Skeletal muscle tissue (tissue), 4 donors: ENCODE measurements around the gene SLC43A2. TPM values are rescaled to one million over a fixed set of nuclear protein-coding genes. Genes with fewer than 3 reads are reported as not detected.

Experiments
- H3K27ac ChIP-seq: one replicate; pipeline ENCODE4 v1.7.0; 2013; ENCODE audit warnings: mild to moderate bottlenecking, low read depth, low read length, inconsistent platforms
- H3K27me3 ChIP-seq, 3 donors: one replicate each; pipeline ENCODE4 v1.7.0; 2013; ENCODE audit warnings: low read length in 3 of 3; ENCODE audit not compliant: control insufficient read depth in 3 of 3, insufficient read depth in 3 of 3
- H3K36me3 ChIP-seq, 3 donors: one replicate each; pipeline ENCODE4 v1.7.0; 2013; ENCODE audit warnings: low read length in 3 of 3; ENCODE audit not compliant: control insufficient read depth in 3 of 3, insufficient read depth in 3 of 3
- H3K4me1 ChIP-seq, 3 donors: one replicate each; pipeline ENCODE4 v1.7.0; 2013; ENCODE audit warnings: low read length in 3 of 3, mild to moderate bottlenecking in 3 of 3; ENCODE audit not compliant: control insufficient read depth in 3 of 3, insufficient read depth in 3 of 3
- H3K4me3 ChIP-seq, 3 donors: one replicate each; pipeline ENCODE4 v1.7.0; 2013; ENCODE audit warnings: low read length in 3 of 3
- H3K9ac ChIP-seq, 3 donors: one replicate each; pipeline ENCODE4 v1.7.0; 2013; ENCODE audit warnings: low read length in 3 of 3, mild to moderate bottlenecking in 3 of 3, moderate library complexity in 2 of 3, low read depth in 1 of 3
- H3K9me3 ChIP-seq, 3 donors: one replicate each; pipeline ENCODE4 v1.7.0; 2013; ENCODE audit warnings: low read length in 3 of 3; ENCODE audit not compliant: control insufficient read depth in 3 of 3
- total RNA-seq: library from RNA; depleted of rRNA; stranded (reverse); fragments of >200 nt; gene quantifications from one replicate; pipeline ENCODE4 v1.2.3, GENCODE V29; 2014
- donor health status: Osteomylitis.

The SLC43A2 gene
- total RNA-seq, 1 donor from 2014 or later: 4.7 TPM

DNA sequence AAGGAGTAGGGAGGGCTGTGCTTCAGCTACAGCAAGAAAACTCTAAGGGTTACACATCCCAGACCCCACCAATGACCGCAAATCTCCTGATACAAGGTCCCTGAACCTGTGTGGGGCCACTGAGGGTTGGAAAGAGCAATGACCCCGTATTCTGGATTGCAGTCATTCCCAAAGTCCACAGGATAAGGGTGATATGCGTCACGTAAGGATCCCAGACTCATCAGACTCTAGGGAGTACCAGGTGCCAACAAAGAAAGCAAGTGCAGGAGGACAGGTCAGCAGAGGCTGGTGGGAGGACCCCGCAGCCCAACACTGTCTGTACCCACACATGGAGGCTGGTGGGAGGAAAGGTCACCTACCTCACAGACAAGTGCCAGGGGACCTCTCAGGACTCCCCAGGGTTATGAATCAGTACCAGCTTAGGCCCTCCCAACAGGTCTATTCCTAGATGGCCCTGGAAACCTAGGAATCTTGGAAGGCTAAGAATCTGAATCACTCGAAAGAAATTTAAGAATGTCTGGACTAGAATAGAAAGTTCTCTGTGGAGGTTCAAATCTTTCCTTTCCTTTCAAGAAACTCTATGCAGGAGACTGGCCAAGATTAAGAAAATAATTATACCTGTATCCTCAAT is 82.2 kb downstream of the SLC43A2 start:
- H3K4me1 ChIP-seq: no peaks in the 10 kb centered on the region
- no peak overlapping the region for H3K4me3 ChIP-seq
- no peaks in the 10 kb centered on the region for H3K9me3 ChIP-seq
- H3K27ac ChIP-seq: no peak overlapping the region
- peaks cover 33 to 45% (median 33%) of the 10 kb centered on the region in 3 donors for H3K36me3 ChIP-seq
- H3K9ac ChIP-seq: no peak overlapping the region
- H3K27me3 ChIP-seq: no peaks in the 10 kb centered on the region

DNA sequence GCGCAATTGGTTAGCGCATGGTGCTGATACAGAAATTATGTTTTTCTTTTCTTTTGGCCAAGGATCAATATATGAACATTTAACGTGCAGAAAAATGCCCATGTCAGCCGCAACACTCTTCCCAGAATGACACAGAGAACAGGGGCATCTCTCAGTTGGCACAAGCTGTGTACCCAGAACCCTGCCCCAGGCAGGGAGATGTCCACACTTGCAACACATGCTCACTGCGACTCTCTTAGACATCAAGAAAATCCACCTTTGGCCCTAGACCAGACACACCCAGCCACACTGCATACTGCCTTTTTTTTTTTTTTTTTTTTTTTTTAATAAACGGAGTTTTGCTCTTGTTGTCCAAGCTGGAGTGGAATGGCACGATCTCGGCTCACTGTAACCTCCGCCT is 83.0 kb downstream of the SLC43A2 start:
- H3K4me1 ChIP-seq: no peaks in the 10 kb centered on the region
- peaks cover 32 to 43% (median 36%) of the 10 kb centered on the region in 3 donors for H3K36me3 ChIP-seq
- H3K9ac ChIP-seq: no peak overlapping the region

DNA sequence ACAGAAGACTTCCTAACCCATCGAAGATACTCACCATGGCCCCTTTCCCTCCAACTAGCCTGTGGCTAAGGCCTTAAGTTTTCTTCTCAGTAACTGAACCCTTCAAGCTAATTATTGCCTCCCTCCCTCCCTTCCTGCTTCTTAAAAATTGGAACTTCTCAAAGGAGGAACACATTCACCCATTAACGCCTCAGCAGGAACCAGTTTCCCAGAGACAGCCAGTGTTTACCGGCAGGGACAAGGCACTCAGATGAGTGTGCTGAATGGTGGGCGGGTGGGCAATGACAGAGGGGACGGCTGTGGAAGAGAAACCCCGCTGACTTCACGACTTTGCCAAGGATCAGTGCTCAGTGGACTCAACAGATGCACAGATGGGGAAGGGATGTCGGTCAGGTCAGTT is 86.3 kb downstream of the SLC43A2 start:
- Histone ChIP-seq H3K4me1 (no peaks in the 10 kb centered on the region), H3K9me3 (no peaks in the 10 kb centered on the region)

More for the DNA sequence above, 83.0 kb downstream of the SLC43A2 start:
- H3K9me3 ChIP-seq: no peaks in the 10 kb centered on the region
- no peak overlapping the region for H3K4me3 ChIP-seq
- no peak overlapping the region for H3K27ac ChIP-seq
- no peaks in the 10 kb centered on the region for H3K27me3 ChIP-seq

DNA sequence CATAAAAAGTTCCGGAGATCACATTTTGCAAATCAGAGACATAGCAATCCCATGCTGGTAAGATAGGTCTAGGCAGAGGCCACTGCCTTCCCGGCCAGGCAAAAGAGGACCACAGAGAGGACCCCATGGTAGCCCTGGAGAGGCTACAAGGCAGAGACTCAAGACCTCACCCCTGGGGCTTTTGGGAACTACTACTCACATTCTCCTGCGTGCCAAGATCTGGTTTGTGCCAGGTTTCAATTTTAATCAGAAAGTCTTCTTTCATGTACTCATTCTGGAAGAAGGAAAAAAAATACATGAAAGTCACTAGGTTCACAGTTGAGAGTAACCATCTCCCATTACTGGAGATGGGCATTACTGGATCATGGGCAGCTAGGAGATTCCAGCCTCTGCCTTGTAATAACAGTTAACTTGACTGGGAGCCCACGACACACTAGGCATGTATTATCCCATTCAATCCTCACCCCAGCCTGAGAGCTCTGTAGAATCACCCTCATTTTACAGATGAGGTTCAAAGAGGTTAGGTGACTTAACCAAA is 87.2 kb downstream of the SLC43A2 start:
- H3K27ac ChIP-seq: no peak overlapping the region
- no peaks in the 10 kb centered on the region for H3K27me3 ChIP-seq
- no peak overlapping the region for H3K4me3 ChIP-seq
- H3K9me3 ChIP-seq: no peaks in the 10 kb centered on the region
- H3K4me1 ChIP-seq: no peaks in the 10 kb centered on the region
- peaks cover 40 to 49% (median 48%) of the 10 kb centered on the region in 3 donors for H3K36me3 ChIP-seq
- H3K9ac ChIP-seq: no peak overlapping the region

More for the DNA sequence above, 86.3 kb downstream of the SLC43A2 start:
- Histone ChIP-seq H3K4me3 (no peak overlapping the region), H3K36me3 (peaks cover 39 to 51% (median 49%) of the 10 kb centered on the region in 3 donors), H3K9ac (no peak overlapping the region), H3K27me3 (no peaks in the 10 kb centered on the region), H3K27ac (no peak overlapping the region)

DNA sequence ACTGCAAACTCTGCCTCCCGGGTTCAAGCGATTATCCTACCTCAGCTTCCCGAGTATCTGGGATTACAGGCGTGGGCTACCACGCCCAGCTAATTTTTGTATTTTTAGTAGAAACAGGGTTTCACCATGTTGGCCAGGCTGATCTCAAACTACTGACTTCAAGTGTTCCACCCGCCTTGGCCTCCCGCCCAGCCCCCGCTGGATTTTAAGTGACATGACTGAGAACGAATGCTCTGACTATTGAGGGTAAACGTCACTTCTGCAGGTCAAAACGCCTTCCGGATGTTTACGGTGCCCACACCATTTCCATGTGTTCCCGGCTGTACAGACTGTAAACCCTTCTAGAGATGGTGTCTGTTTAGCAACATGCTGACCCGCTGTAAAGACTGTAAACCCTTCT is 88.8 kb downstream of the SLC43A2 start:
- Histone ChIP-seq H3K36me3 (peaks cover 40 to 45% (median 42%) of the 10 kb centered on the region in 3 donors), H3K4me1 (peaks cover 0 to 2% (median 0%) of the 10 kb centered on the region in 3 donors), H3K27me3 (no peaks in the 10 kb centered on the region), H3K9me3 (no peaks in the 10 kb centered on the region), H3K27ac (no peak overlapping the region), H3K9ac (no peak overlapping the region), H3K4me3 (no peak overlapping the region)

DNA sequence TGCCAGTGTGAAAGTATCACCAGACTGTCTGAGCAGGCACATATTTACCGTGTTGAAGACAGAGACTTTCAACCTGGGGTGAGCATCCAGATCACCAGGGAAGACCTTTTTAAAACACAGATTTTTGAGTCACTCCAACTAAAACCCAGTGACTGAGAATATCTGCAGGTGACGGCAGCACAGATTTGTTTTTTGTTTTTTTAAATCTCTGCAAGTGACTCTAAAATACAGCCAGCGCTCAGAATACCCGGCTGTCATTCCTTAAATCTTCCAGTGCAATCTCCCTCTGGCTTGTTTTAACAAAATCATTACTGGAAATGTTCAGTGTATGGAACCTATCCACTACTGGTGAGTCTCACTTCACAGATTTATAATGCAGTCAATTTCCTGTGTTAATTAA is 92.9 kb downstream of the SLC43A2 start:
- Histone ChIP-seq H3K4me3 (no peak overlapping the region), H3K4me1 (peaks cover 14 to 20% (median 17%) of the 10 kb centered on the region in 3 donors), H3K36me3 (peaks cover 38 to 46% (median 45%) of the 10 kb centered on the region in 3 donors), H3K27me3 (no peaks in the 10 kb centered on the region), H3K27ac (no peak overlapping the region), H3K9ac (no peak overlapping the region), H3K9me3 (no peaks in the 10 kb centered on the region)

DNA sequence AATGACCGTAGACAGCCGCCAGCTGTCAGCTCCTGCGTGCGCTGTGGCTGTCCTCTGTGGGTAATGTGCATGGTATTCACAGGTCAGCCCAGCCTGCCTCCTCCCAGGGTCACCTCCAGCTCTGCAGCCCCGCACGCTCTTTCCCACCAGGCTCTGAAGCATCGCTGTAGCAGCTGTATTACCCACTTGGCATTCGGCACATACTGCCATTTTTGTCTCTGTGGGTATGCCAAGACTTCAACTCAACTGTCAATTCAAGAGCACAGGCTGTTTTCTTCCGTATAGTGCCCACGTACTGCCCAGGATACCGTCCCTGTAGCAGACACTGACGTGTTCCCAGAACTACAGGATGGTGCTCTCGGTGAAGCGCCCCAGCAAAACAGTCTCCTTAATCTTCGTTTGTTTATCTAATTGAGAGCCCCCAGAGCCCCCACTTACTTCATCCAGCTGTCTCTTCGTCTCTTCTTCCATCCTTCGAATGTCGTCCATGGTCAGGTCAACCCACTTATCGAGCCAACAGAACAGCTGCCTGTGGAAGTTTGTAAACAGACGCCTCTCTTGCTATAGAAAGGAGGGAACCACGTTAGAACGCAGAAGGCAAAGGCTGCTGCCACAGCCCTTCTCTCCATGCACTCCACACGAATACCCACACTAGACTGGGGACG is 94.8 kb downstream of the SLC43A2 start:
- Histone ChIP-seq H3K36me3 (peaks cover 28 to 44% (median 35%) of the 10 kb centered on the region in 3 donors), H3K27ac (peak overlapping the region; percentile 14), H3K27me3 (no peaks in the 10 kb centered on the region), H3K4me1 (peaks cover 14 to 20% (median 17%) of the 10 kb centered on the region in 3 donors), H3K9me3 (no peaks in the 10 kb centered on the region), H3K9ac (peak overlapping the region in 2 of 3 donors; percentile 8 to 60), H3K4me3 (peak overlapping the region in 1 of 3 donors; percentile 52)

DNA sequence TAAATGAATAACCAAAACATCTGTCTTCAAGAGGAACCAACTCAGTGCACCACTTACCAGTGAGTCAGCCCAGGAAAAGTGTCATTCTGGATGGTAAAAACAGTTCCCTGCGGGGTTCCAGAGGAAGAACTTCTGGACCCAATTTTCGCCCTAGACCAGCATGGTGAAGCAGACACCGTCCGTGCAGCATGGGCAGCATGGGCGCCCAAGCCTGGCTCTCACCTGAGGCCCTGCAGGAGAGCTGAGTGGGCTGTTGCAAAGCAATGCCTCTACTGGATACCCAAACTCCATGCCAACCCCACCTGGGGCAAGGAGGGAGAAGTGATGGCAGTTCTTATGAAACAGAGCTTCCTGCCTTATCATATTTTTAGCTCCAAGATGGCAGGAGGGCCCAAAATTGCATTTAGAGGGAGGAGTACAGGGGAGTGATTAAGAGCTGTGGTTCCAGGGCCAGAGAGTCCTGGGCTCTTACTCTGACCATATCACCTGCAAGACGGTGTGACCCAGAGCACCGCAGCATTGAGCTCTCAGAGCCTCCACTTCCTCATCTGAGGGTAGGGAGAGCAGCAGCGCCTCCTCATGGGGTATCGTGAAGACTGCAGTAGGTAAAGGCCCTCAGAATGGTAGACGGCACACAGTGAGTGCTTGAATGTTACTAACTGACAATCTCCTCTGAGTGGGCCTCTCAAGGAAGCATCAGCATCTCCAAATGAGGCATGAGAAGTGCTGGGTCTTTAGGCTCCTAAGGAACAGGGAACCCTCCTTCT is 95.6 kb downstream of the SLC43A2 start:
- H3K27me3 ChIP-seq: no peaks in the 10 kb centered on the region
- peak overlapping the region in 2 of 3 donors; percentile 8 to 60 for H3K9ac ChIP-seq
- peaks cover 20 to 40% (median 28%) of the 10 kb centered on the region in 3 donors for H3K36me3 ChIP-seq
- H3K4me3 ChIP-seq: no peak overlapping the region
- H3K27ac ChIP-seq: peak overlapping the region; percentile 2
- peaks cover 14 to 20% (median 17%) of the 10 kb centered on the region in 3 donors for H3K4me1 ChIP-seq
- no peaks in the 10 kb centered on the region for H3K9me3 ChIP-seq

DNA sequence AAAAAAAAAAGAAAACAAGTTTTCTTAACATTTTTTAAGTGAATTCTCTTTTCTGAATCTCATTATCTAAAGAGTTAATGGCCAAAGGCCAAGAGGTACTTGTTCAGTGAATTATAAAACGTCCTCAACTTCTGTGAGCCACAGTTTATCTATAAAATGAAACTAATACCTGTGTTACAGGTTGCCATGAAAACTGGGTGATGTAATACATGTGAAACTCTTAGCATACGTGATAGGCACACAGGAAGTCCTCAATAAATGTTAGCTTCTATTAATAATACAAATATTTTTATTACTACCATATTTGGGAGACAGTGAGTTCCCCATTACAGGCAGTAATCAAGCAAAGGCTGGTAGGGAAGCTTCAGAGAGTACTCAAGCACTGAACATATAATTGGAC is 98.8 kb downstream of the SLC43A2 start:
- peaks cover 13 to 31% (median 22%) of the 10 kb centered on the region in 3 donors for H3K36me3 ChIP-seq

More for the DNA sequence above, 98.8 kb downstream of the SLC43A2 start:
- Histone ChIP-seq H3K9me3 (no peaks in the 10 kb centered on the region), H3K4me3 (no peak overlapping the region), H3K27ac (no peak overlapping the region), H3K4me1 (peaks cover 14 to 25% (median 24%) of the 10 kb centered on the region in 3 donors), H3K27me3 (no peaks in the 10 kb centered on the region), H3K9ac (no peak overlapping the region)
